GM19397 (cell line): ENCODE data around the gene USP4.
"Not testable (repeated sequence)": the region's sequence is repeated elsewhere in the genome, so short reads cannot be mapped to it uniquely, and the experiment has no call there.

ENCODE experiments used
- ATAC-seq: cut with Tn5 transposase; IDR thresholded peaks from one replicate; pipeline ENCODE4 v1.9.1; 2021; ENCODE audit warnings: mild to moderate bottlenecking, moderate library complexity; ENCODE audit not compliant: unreplicated experiment

The USP4 gene

GRCh38 chr3:49351521-49352011, 11.7 kb upstream of the USP4 start:
- no peak for ATAC-seq

GRCh38 chr3:49349348-49350114, 9.7 kb upstream of the USP4 start:
- ATAC-seq: no peak

- ATAC-seq: not testable (repeated sequence)
Observed at GRCh38 chr3:49348361-49348760, 8.5 kb upstream of the USP4 start.

- ATAC-seq: no peak
Observed at GRCh38 chr3:49346797-49347251, 7.0 kb upstream of the USP4 start.

GRCh38 chr3:49343163-49343562, 3.3 kb upstream of the USP4 start:
- no peak for ATAC-seq

- ATAC-seq: no peak
Observed at GRCh38 chr3:49341996-49342395, 2.1 kb upstream of the USP4 start.

GRCh38 chr3:49339581-49339940, 292 bp downstream of the USP4 start:
- no peak for ATAC-seq

GRCh38 chr3:49333916-49334633, 5.8 kb downstream of the USP4 start:
- no peak for ATAC-seq

GRCh38 chr3:49333091-49333490, 6.8 kb downstream of the USP4 start:
- ATAC-seq: no peak

- ATAC-seq: no peak
Observed at GRCh38 chr3:49329186-49329585, 10.7 kb downstream of the USP4 start.

GRCh38 chr3:49328350-49328749, 11.5 kb downstream of the USP4 start:
- ATAC-seq: not testable (repeated sequence)

GRCh38 chr3:49327485-49327884, 12.4 kb downstream of the USP4 start:
- no peak for ATAC-seq

GRCh38 chr3:49324768-49325167, 15.1 kb downstream of the USP4 start:
- ATAC-seq: no peak

GRCh38 chr3:49316696-49317457, 23.0 kb downstream of the USP4 start:
- no peak for ATAC-seq

- ATAC-seq: no peak
Observed at GRCh38 chr3:49313896-49314688, 25.8 kb downstream of the USP4 start.

GRCh38 chr3:49311283-49311682, 28.6 kb downstream of the USP4 start:
- no peak for ATAC-seq

GRCh38 chr3:49310677-49311076, 29.2 kb downstream of the USP4 start:
- ATAC-seq: no peak

- ATAC-seq: no peak
Observed at GRCh38 chr3:49305608-49306007, 34.2 kb downstream of the USP4 start.

- no peak for ATAC-seq
Observed at GRCh38 chr3:49302613-49303012, 37.2 kb downstream of the USP4 start.

- ATAC-seq: no peak
Observed at GRCh38 chr3:49300595-49300994, 39.3 kb downstream of the USP4 start.

GRCh38 chr3:49298511-49298910, 41.3 kb downstream of the USP4 start:
- ATAC-seq: no peak
